HEK293 (cell line): ENCODE measurements around the gene SHOC2.

Source experiments
- CTCF ChIA-PET: fragments of 350-600 bp; formaldehyde crosslinking; extraction: SDS; loops from one replicate; lab custom pipeline; 2021; ENCODE audit warnings: antibody characterized with exemption; lab: Yijun Ruan, JAX
- POLR2A ChIA-PET: fragments of 300-600 bp; formaldehyde crosslinking; extraction: SDS; loops from one replicate; lab custom pipeline; 2020; ENCODE audit warnings: antibody characterized with exemption, inconsistent platforms; lab: Yijun Ruan, JAX
- H3K27ac ChIP-seq: fragments of 200-500 bp; sonication (Bioruptor generic); 2 replicates; pipeline ENCODE4 v1.5.1; 2014; ENCODE audit warnings: low read depth, low read length, control low read depth, inconsistent platforms; ENCODE audit errors: extremely low read depth
- H3K36me3 ChIP-seq, 2 experiments: fragments of 200-500 bp in 1 of 2; sonication (Bioruptor generic) in 1 of 2; 1 replicate in 1 of 2; 2 replicates in 1 of 2; pipeline ENCODE4 v1.5.1; 2014 to 2017; ENCODE audit warnings: inconsistent platforms in 2 of 2, low read length in 2 of 2; ENCODE audit not compliant: control insufficient read depth in 2 of 2, insufficient read depth in 1 of 2
- H3K4me1 ChIP-seq: fragments of 200-500 bp; sonication (Bioruptor generic); 2 replicates; pipeline ENCODE4 v1.5.1; 2014; ENCODE audit warnings: mild to moderate bottlenecking, low read length, inconsistent platforms; ENCODE audit not compliant: control insufficient read depth, insufficient read depth
- H3K4me3 ChIP-seq: 2 replicates; pipeline ENCODE4 v1.5.1; 2011; ENCODE audit warnings: low read depth, mild to moderate bottlenecking, control low read depth, low read length, moderate library complexity
- H3K9me3 ChIP-seq: fragments of 200-500 bp; sonication (Bioruptor generic); 2 replicates; pipeline ENCODE4 v1.5.1; 2014; ENCODE audit warnings: low read depth, low read length, inconsistent platforms; ENCODE audit not compliant: control insufficient read depth, insufficient read depth
- BCL11A ChIP-seq: fragments of 450-650 bp; formaldehyde crosslinking; IDR thresholded peaks from 2 replicates; pipeline ENCODE4 v1.5.1; 2016; ENCODE audit warnings: low read depth, missing biosample characterization, missing genetic modification characterization
- MZF1 ChIP-seq: fragments of 450-650 bp; formaldehyde crosslinking; IDR thresholded peaks from 2 replicates; pipeline ENCODE4 v1.5.1; 2017; ENCODE audit warnings: missing biosample characterization, missing genetic modification characterization, borderline replicate concordance
- REPIN1 ChIP-seq: fragments of 450-650 bp; formaldehyde crosslinking; IDR thresholded peaks from 2 replicates; pipeline ENCODE4 v1.5.1; 2017; ENCODE audit warnings: missing biosample characterization, missing genetic modification characterization, low read depth
- ZIC2 ChIP-seq: fragments of 450-650 bp; formaldehyde crosslinking; IDR thresholded peaks from 2 replicates; pipeline ENCODE4 v1.5.1; 2016; ENCODE audit warnings: missing biosample characterization, missing genetic modification characterization
- ZNF16 ChIP-seq: fragments of 450-650 bp; formaldehyde crosslinking; IDR thresholded peaks from 2 replicates; pipeline ENCODE4 v1.5.1; 2016; ENCODE audit warnings: low read depth, missing biosample characterization, missing genetic modification characterization
- ZNF350 ChIP-seq: fragments of 450-650 bp; formaldehyde crosslinking; IDR thresholded peaks from 2 replicates; pipeline ENCODE4 v1.5.0; 2017; ENCODE audit warnings: missing biosample characterization, mild to moderate bottlenecking, missing genetic modification characterization
- ZNF423 ChIP-seq: fragments of 450-650 bp; formaldehyde crosslinking; IDR thresholded peaks from 2 replicates; pipeline ENCODE4 v1.5.1; 2016; ENCODE audit warnings: missing biosample characterization, missing genetic modification characterization
- ZNF473 ChIP-seq: fragments of 450-650 bp; formaldehyde crosslinking; IDR thresholded peaks from 2 replicates; pipeline ENCODE4 v1.5.1; 2017; ENCODE audit warnings: missing biosample characterization, missing genetic modification characterization
- ZNF654 ChIP-seq: fragments of 450-650 bp; formaldehyde crosslinking; IDR thresholded peaks from 2 replicates; pipeline ENCODE4 v1.5.1; 2016; ENCODE audit warnings: low read depth, missing biosample characterization, missing genetic modification characterization
- TF ChIP-seq, protein P1 (sequence below): fragments of 450-650 bp; formaldehyde crosslinking; IDR thresholded peaks from 2 replicates; pipeline ENCODE4 v1.5.1; 2016; ENCODE audit warnings: missing biosample characterization, missing genetic modification characterization
- TF ChIP-seq, protein P2 (sequence below): sonication (generic); formaldehyde crosslinking; IDR thresholded peaks from 2 replicates; pipeline ENCODE4 v1.8.1; 2022; ENCODE audit warnings: mild to moderate bottlenecking, moderate library complexity, missing genetic modification reagents
- TF ChIP-seq, protein P3 (sequence below): fragments of 450-650 bp; formaldehyde crosslinking; IDR thresholded peaks from 2 replicates; pipeline ENCODE4 v1.5.1; 2016; ENCODE audit warnings: missing biosample characterization, missing genetic modification characterization
- TF ChIP-seq, protein P4 (sequence below): fragments of 450-650 bp; formaldehyde crosslinking; IDR thresholded peaks from 2 replicates; pipeline ENCODE4 v1.5.0; 2017; ENCODE audit warnings: missing biosample characterization, missing genetic modification characterization, borderline replicate concordance
- TF ChIP-seq, protein P5 (sequence below): fragments of 450-650 bp; formaldehyde crosslinking; IDR thresholded peaks from 2 replicates; pipeline ENCODE4 v1.5.1; 2016; ENCODE audit warnings: missing biosample characterization, missing genetic modification characterization

SHOC2 gene

DNA sequence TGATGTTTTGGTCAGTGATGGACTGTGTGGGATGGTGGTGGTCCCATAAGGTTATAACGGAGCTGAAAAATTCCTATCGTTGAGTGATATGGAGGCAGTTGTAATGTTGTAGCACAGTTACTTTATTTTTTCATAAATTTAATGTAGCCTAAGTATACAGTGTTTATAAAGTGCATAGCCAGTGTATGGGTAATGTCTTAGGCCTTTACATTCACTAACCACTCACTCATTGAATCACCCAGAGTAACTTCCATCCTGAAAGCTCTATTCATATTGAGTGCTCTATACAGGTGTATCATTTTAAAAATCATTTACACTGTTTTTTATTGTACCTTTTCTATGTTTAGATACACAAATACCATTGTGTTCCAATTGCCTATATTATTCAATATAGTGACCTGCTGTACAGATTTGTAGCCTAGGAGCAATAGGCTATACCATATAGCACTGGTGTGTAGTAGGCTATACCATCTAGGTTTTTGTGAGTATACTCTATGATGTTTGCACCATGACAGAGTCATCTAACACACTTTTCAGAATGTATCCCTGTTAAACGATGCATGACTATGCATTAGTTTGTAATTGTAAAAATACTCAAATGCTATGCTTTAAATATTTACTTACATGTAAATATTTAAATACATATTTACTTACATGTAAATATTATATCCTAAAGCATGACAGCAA is 26.7 kb upstream of the SHOC2 start:
- Histone ChIP-seq H3K4me3 (no peak overlapping the region), H3K9me3 (no peaks in the 10 kb centered on the region; the same call in 1 of the 2 replicates), H3K4me1 (no peaks in the 10 kb centered on the region), H3K27ac (no peak overlapping the region), H3K36me3 (peaks cover 61 to 72% of the 10 kb centered on the region in 2 experiments)
- POLR2A ChIA-PET: no interaction called here
- CTCF ChIA-PET: interaction anchor here (0.5 to 2.9 kb wide), 16 partner anchors 9 to 457 kb away, joined by 3 to 14 read pairs (median 4); no protein-coding TSS in a partner anchor
- TF ChIP-seq, protein P1, sequence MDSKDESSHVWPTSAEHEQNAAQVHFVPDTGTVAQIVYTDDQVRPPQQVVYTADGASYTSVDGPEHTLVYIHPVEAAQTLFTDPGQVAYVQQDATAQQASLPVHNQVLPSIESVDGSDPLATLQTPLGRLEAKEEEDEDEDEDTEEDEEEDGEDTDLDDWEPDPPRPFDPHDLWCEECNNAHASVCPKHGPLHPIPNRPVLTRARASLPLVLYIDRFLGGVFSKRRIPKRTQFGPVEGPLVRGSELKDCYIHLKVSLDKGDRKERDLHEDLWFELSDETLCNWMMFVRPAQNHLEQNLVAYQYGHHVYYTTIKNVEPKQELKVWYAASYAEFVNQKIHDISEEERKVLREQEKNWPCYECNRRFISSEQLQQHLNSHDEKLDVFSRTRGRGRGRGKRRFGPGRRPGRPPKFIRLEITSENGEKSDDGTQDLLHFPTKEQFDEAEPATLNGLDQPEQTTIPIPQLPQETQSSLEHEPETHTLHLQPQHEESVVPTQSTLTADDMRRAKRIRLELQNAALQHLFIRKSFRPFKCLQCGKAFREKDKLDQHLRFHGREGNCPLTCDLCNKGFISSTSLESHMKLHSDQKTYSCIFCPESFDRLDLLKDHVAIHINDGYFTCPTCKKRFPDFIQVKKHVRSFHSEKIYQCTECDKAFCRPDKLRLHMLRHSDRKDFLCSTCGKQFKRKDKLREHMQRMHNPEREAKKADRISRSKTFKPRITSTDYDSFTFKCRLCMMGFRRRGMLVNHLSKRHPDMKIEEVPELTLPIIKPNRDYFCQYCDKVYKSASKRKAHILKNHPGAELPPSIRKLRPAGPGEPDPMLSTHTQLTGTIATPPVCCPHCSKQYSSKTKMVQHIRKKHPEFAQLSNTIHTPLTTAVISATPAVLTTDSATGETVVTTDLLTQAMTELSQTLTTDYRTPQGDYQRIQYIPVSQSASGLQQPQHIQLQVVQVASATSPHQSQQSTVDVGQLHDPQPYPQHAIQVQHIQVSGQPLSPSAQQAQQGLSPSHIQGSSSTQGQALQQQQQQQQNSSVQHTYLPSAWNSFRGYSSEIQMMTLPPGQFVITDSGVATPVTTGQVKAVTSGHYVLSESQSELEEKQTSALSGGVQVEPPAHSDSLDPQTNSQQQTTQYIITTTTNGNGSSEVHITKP: peak; percentile 70
- TF ChIP-seq ZNF423 (tag by site-specific recombination): no peak

DNA sequence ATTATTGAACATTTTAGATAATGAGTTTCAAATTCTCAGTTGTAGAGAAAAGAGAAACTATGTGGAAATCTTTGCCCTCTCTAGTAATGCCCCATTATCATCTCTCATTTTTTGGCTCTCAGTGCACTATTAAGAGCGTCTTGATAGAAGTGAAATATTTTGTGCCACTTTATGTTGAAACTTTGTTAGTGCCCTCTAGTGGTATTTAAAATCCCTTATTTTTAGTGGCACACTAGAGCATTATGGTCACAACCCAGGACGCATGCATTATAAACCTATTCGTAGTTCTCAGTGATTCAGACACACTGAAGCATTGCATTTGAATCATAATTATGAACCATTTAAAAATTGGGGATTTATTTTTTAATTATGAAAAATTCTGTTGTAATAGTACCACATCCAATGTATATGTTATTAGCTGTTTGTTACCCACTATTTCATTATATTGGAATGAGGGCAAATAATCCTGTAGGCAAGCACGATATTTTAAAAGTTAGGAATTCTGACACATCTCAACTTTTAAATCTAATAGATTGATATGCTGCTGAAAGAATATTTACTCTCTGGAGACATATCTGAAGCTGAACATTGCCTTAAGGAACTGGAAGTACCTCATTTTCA is 25.7 kb upstream of the SHOC2 start:
- peaks cover 64 to 73% of the 10 kb centered on the region in 2 experiments for H3K36me3 ChIP-seq
- no peaks in the 10 kb centered on the region; the same call in 1 of the 2 replicates for H3K9me3 ChIP-seq
- no peak overlapping the region for H3K4me3 ChIP-seq
- H3K27ac ChIP-seq: no peak overlapping the region
- TF ChIP-seq ZNF654: peak; percentile 53
- TF ChIP-seq ZNF473 (tag by site-specific recombination): no peak
- ChIA-PET CTCF (interaction anchor here (0.5 to 2.9 kb wide), 29 partner anchors 9 to 347 kb away, joined by 3 to 14 read pairs (median 4); partner anchors contain the start of gene PDCD4), POLR2A (no interaction called here)
- no peaks in the 10 kb centered on the region for H3K4me1 ChIP-seq

DNA sequence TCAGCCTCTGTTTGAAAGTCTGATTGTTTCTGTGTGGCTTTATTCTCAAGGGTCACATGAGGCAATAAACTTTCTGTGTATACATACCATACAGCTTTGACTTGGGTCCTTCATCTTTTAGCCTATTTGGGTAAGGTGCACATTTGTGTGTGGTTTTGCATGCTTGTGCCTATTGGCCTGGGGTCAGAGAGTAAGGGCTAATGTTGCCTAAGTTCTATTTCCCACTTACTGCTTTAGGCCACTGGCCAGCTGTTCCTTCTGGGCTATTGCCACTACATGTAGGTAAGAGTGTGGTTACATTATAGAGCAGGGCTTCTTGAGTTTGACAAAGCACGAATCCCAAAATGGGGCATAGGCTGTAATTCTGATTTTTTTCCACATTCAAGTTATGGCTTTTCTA is 22.2 kb upstream of the SHOC2 start:
- H3K36me3 ChIP-seq: peaks cover 54 to 72% of the 10 kb centered on the region in 2 experiments
- ChIA-PET CTCF (interaction anchor here (0.6 to 1.9 kb wide), 6 partner anchors 10 to 499 kb away, joined by 3 to 8 read pairs (median 4); no protein-coding TSS in a partner anchor), POLR2A (interaction anchor here (1.3 kb wide), 1 partner anchor 22 kb away, joined by 5 read pairs; the partner anchor contains the start of genes BBIP1 and SHOC2)
- no peaks in the 10 kb centered on the region; the same call in 1 of the 2 replicates for H3K9me3 ChIP-seq
- no peak overlapping the region for H3K4me3 ChIP-seq
- peak overlapping the region; percentile 9; the same call in 1 of the 2 replicates for H3K27ac ChIP-seq
- H3K4me1 ChIP-seq: no peaks in the 10 kb centered on the region
- TF ChIP-seq ZNF16 (tag by site-specific recombination) (no peak), ZNF654 (no peak), ZIC2 (no peak), MZF1 (no peak), BCL11A (tag by site-specific recombination) (no peak), REPIN1 (tag by site-specific recombination) (no peak), ZNF350 (tag by site-specific recombination) (no peak)
- TF ChIP-seq, protein P2, sequence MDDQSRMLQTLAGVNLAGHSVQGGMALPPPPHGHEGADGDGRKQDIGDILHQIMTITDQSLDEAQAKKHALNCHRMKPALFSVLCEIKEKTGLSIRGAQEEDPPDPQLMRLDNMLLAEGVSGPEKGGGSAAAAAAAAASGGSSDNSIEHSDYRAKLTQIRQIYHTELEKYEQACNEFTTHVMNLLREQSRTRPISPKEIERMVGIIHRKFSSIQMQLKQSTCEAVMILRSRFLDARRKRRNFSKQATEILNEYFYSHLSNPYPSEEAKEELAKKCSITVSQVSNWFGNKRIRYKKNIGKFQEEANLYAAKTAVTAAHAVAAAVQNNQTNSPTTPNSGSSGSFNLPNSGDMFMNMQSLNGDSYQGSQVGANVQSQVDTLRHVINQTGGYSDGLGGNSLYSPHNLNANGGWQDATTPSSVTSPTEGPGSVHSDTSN (CRISPR knock-in tag): no peak
- TF ChIP-seq, protein P3, sequence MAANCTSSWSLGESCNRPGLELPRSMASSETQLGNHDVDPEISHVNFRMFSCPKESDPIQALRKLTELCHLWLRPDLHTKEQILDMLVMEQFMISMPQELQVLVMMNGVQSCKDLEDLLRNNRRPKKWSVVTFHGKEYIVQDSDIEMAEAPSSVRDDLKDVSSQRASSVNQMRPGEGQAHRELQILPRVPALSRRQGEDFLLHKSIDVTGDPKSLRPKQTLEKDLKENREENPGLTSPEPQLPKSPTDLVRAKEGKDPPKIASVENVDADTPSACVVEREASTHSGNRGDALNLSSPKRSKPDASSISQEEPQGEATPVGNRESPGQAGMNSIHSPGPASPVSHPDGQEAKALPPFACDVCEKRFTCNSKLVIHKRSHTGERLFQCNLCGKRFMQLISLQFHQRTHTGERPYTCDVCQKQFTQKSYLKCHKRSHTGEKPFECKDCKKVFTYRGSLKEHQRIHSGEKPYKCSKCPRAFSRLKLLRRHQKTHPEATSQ (tag by site-specific recombination): no peak
- TF ChIP-seq, protein P4, sequence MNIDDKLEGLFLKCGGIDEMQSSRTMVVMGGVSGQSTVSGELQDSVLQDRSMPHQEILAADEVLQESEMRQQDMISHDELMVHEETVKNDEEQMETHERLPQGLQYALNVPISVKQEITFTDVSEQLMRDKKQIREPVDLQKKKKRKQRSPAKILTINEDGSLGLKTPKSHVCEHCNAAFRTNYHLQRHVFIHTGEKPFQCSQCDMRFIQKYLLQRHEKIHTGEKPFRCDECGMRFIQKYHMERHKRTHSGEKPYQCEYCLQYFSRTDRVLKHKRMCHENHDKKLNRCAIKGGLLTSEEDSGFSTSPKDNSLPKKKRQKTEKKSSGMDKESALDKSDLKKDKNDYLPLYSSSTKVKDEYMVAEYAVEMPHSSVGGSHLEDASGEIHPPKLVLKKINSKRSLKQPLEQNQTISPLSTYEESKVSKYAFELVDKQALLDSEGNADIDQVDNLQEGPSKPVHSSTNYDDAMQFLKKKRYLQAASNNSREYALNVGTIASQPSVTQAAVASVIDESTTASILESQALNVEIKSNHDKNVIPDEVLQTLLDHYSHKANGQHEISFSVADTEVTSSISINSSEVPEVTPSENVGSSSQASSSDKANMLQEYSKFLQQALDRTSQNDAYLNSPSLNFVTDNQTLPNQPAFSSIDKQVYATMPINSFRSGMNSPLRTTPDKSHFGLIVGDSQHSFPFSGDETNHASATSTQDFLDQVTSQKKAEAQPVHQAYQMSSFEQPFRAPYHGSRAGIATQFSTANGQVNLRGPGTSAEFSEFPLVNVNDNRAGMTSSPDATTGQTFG (tag by site-specific recombination): no peak
- TF ChIP-seq, protein P5, sequence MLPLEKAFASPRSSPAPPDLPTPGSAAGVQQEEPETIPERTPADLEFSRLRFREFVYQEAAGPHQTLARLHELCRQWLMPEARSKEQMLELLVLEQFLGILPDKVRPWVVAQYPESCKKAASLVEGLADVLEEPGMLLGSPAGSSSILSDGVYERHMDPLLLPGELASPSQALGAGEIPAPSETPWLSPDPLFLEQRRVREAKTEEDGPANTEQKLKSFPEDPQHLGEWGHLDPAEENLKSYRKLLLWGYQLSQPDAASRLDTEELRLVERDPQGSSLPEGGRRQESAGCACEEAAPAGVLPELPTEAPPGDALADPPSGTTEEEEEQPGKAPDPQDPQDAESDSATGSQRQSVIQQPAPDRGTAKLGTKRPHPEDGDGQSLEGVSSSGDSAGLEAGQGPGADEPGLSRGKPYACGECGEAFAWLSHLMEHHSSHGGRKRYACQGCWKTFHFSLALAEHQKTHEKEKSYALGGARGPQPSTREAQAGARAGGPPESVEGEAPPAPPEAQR (tag by site-specific recombination): no peak
